ENCODE data around the gene TRIB2.

Gene TRIB2

DNA sequence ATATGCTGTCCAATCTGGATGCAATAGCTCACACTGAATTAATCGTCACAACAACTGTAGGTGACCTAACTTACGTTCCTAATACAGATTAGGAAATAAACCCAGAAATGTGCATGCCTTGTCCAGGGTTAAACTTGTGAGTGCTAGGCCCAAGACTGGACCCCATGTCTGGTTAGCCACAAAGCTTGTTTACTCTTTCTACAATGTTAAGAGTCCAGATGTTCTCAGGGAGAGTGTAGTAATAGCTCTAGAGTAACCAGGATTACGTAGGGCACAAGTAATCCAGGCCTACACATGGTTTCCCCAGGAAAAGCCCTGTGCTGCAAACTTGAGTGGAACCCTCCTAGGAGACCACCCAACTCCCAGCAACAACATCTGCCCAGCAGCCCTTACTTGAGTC is 26.2 kb downstream of the TRIB2 start:
- no peak for DNase-seq (ENCODE audit: low read depth, low spot score)

DNA sequence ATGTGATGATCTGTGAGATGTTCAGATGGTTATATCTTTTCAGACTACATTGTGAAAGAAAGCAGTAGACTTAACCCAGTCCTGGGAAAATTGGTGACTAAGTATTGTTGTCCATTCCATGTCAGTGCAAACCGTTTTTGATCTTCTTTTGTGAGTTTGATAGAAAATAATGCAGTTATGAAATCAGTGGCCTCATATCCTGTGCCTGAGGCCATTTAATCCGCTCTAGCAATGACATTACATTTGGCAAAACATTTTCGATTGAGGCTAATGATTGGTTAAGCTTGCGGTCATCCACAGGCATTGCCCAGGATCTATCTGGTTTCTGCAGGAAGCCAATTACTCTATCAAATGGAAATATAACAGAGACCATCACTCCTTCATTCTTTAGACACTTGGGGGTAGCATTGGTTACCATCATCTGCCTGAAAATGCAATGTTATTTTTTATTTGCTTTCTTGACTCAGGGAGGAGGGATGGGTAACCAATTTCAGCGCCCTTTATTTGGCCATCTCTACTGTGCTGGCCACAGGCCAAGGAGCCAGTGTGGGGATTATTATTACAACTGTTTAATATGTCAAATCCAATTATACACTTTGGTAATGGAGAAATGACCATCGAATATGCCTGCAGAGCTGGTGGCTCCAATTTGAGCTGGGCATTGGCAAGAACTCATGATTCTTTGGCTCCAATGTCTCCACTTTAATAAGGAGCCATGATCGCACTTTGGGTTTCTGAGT is 33.6 kb downstream of the TRIB2 start:
- DNase-seq (ENCODE audit: low read depth, low spot score) = no peak

DNA sequence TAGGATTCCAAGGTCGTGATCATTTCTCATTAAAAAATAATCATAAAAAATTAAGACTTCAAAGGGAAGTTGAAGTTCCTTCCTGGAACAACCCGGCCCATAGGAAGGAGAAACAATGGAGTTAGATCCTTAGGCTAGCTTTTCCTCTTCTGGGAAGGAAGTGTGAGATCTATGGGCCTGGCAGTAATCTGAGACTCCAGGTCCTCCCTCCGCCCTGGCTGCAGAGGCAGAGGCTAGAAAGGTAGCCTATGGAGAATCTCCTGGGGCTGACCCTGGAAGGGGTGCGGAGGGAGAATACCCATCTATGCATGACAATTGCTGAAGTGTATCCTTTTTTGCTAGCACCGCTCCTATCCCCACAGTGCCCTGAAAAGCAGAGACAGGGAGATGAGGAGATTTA is 37.9 kb downstream of the TRIB2 start:
- no peak for DNase-seq (ENCODE audit: low read depth, low spot score)

DNA sequence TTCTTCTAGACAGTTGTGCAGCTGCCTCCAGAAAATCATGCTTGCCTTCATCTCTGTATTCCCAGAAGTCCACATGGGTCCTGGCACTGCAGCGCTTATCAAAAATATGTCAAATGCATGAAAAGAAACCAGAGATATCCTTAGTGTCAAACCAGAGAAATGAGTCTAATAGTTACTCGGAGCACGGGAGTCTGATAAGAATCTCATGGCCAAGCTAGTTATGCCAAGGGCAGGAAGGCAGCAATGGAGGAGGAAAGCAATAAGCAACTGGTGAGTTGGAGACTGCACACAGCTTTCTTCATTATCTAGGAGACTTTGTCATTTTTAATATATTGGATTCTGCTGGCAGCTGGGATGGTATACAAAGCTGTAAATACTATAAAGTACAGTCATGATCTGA is 38.6 kb downstream of the TRIB2 start:
- no peak for DNase-seq (ENCODE audit: low read depth, low spot score)

DNA sequence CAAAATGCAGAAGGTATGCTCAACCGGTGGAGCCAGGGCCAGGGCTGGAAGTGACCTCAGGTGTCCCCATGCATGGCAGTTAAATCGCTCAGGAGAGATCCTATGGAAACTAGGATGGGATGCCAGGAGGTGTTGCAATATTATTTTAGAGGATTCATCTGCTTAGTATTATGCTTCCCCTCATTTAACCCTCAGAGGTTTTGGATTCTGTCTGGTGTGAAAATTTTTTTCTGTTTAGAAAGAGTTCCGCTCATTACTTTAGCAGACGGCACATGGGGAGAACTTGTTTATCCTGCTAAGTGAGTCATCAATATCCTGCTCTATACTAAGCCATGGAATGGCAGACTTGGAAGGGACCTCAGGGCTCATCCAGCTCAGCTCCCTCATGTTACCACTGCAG is 42.5 kb downstream of the TRIB2 start:
- DNase-seq (ENCODE audit: low read depth, low spot score) = peak; percentile 68

DNA sequence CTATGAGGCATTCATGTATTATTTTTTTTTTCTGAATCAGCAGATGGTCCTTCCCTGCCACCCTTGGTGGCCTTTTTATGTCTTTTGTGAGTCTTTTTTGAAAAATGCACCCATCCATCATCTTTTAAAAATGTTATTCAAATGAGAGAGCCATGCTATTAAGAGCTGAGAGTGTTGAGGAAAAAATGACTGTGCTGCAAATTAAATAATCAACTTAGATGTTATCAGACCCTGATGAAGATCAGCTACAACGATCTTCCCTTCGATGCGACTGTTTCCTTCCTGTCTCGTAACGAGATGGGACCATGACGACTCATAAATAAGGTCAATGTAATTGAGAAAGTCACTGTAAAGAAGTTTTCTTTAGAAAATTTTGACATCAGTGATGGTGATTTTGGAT is 44.4 kb downstream of the TRIB2 start:
- no peak for DNase-seq (ENCODE audit: low read depth, low spot score)

DNA sequence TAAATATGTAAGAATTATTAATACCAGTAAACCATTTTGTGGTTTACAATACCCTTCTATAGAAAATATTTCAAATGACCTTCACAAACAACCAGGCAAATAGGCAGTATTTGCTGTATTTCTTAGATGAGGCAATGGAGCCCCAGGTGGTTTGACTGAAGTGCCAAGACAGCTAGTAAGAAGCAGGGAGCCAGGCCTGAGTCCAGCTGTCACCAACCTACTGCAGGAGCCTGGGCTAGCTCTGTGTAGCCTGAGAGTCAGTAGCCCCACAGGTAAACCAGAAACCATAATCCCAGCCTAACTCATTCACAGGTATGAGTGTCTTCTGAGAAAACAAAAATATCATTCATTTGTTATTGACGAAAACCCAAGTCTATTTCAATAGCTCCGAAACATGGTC is 45.6 kb downstream of the TRIB2 start:
- DNase-seq (ENCODE audit: low read depth, low spot score) = no peak

DNA sequence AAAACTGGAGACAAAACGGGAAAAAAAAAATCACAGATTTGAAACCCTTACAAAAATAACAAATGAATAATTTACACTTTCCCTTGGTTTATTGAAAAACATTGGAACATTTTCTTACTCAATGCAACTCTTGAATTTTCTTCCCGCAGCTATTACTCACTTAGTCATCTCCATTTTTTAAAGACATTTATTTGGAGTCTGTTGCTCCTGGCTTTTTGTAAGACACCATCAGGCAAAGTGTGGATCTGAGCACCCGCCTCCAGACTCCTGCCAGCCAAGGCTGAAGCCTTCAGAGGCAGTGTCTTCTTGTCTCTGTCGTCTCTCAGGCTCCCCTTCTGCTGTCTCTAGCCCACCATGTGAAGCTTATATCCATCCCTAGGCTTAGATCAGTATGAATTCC is 46.2 kb downstream of the TRIB2 start:
- no peak for DNase-seq (ENCODE audit: low read depth, low spot score)

DNA sequence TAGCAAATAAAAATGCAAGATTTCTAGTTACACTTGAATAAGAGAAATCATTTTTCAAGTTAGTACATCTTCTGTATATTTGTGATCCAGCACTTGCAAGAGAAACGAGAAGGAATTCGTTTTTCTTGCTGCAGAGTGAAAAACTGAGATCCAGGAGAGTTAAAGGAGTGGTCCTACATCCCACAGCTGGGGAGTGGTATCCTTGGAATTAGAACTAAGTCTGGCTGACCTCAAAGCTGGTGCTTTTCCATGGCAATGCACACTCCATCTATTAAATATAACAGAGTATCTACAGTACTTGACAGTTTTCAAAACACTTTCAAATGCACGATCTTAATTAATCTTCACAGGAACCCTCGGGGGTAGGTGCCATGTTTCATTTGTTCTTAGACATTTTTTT is 46.8 kb downstream of the TRIB2 start:
- no peak for DNase-seq (ENCODE audit: low read depth, low spot score)

DNA sequence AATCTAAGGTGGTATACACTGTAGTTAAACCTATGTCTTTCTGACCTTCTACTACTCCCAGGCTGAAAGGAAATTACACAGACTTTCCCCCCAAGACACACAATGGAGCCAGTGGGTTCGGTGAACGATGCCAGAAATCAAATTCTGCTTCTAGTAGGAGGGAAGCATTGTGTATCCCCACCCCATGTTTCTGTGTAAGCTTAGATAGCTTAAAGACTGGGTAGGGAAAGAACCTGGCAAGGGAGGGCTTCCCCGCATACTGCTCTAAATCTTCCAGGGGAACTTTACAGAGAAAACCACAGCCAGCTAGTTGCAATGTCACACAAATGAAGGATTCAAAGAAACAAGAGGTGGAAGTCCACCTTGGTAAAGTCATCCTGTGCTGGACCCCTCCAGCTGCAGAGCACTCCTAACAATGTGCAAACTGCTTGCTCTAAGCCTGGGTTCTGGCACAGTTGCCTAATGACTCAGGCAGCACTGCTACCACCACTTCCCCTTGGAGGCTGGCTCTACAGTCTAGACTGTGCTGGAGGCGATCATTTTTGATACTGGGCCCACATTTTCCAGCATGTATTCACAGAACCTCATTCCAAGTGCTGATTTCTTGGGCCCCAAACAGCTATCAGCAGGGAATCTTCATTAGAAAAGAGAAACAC is 47.5 kb downstream of the TRIB2 start:
- DNase-seq (ENCODE audit: low read depth, low spot score) = no peak

DNA sequence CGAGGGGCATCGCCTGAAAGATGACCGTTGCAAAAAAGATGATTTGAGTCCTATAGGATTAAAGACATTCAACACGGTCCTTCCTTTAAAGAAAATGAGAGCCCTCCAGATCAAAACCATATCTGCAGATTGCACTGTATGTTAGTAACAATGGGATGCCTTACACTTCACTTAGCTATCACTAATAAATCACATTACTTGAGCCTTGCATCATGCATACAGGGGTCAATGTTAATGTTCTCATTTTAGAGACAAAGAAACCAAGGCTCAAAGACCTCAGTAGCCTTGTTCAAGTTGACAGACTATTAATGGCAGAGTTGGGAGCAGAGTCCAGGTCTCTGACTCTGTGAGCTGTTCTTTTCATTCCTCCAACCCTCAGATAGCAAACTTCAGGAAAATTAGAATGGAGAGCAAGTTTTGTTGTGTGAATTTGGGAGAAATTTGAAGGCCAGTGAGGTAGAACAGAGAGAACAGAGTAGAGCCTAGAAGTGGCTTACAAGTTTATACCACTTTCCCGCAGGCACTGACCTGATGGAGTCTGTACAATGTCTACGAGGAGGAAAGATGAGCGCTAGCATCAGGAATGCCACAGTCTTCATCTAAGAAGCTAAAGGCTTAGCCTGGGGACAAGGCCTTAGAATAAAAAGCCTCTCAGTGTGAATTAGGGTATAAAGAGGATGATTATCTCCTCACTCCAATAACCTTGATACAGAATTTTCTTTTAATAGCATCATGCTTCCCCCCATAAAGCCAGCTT is 48.3 kb downstream of the TRIB2 start:
- DNase-seq (ENCODE audit: low read depth, low spot score) = no peak

DNA sequence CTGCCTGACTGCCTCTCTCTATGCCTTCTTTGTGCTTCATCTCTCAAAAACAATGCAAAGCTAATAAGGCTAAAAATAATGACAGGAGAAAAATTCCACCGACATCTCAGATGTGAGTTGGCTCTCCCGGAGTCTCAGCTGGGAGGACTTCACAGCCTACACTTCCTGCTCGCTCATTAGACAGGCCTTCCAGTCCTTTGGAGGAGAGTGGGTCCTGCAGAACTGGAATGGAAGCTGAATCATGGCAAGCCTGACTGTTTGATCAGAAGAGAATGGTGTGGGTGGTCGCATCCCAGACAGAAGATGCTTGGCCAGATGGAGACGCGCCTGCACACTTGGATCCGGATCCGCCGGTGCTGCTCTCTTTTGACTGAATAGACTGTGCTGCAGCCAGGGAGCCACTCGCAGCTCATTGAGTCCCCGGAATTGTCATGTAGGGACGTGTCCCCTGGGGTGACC is 49.7 kb downstream of the TRIB2 start:
- no peak for DNase-seq (ENCODE audit: low read depth, low spot score)

DNA sequence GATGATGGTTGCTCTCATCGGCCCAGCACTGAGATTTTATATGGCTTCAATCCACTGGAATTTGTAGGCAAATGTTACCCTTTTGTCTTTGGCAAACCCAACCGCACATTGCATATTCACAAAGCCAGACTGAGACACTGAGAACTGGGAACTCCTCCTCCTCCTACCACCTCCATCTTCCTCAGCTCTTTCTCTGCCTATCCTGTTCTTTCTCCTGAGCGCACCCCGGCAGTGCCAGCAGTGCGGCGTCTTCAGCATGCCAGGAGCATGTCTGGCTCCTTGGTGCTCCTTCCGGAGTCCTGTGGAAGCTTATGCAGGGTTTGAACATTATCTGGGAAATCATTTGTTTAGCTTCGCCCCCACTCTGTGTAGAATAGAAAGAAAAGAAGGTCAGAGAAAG is 50.8 kb downstream of the TRIB2 start:
- no peak for DNase-seq (ENCODE audit: low read depth, low spot score)

DNA sequence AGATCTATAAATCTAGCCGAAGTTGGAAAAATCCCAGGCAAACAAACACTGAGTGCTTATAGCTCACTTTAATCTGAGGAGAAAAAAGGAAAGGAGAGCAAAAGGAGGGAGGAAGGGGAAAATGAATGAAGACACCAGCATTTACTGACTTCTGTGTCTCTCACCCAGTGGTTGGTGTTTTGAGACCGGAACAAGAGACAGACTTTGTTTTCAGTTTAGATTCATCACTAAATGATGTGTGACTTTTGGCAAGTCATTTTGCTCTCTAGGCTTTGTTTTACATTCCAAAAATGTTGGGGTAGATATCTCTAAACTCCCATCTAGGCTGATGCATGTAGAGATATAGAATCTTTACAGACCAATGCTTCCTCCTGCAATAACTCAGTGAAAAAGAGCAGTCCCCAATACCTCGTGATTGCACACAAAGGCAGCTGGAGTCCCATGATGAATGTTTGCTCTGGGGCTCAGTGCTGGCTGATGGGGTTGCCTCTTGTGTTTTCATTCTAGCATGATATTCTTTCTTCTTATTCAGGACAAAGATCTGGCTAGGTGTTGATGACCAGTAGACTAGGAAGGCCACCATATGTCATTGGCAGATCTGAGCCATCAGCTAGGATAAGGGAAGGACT is 51.4 kb downstream of the TRIB2 start:
- DNase-seq (ENCODE audit: low read depth, low spot score) = no peak

DNA sequence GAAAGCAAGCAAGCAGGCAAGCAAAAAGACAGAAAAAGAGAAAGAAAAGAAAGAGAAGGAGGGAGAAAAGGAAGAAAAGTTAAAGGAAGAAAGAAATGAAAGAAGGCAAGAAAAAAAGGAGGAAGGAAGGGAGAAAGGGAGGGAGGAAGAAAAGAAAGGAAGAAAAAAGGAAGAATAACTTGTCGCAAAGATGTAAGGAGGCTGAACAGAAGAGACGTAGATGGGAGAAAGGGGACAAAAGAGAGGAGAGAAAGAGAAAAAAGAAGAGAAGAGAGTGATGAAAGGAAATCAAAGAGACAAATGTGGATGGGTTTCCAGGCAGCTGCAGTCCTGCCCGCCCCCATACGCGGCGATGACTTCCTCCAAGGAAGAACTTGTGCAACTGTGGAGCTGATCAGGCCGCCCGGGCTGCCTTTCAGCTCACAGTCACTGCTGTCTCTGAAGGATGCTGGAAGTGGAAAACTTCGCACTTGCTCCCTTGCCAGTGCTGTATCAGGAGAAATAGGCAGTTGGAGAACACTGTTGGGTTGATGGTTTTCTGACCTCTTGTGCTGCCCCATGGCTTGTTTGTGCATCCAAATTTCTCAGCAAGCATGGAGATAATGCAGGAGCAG is 52.9 kb downstream of the TRIB2 start:
- no peak for DNase-seq (ENCODE audit: low read depth, low spot score)

DNA sequence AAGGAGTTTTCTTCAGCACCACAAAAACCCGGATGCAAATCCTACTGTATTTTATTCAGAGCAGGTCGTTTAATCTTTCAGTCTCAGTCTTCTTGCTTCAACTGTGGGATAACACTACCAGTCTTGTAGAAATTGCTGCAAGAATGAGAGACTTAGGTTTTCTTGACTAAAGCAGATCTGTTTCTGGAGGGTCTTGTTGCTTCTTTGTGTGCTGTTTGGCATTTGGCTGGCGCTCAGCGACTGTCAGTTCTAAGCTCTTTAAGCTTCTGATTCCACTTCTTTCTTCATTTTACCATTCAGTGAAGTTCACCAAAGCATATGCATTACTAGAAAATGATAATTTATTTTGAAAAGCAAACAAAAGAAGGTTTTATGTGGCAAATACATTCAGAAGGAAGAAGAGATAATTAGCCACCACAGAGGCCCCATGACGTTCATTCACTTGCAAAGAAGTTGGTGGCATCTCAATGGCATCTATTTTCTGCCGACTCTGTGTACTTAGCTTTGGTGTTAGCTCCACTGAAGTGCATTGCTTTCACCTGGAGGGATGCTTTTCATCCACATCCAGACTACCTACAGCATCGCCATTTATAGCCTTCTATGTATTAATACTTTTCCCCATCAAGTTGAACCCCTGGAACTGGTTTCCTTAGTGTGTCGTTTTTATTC is 53.7 kb downstream of the TRIB2 start:
- DNase-seq (ENCODE audit: low read depth, low spot score) = no peak

DNA sequence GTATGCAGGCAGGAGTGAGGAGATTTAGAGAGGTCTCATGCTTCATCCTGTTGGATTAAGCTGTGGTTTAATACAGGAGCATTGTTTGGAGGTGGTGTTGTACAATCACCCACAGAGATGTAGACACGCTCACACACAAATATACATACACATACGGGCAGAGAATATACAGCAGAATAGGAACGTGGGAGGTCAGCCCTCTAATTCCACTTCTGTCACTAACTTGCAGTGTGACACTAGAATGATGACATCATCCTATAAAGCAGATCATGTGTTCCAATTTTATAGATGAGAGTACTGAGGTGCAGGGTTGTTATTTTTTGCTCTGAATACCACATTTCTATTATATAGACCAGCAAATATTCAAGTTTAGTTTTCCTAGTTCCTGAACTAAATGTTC is 54.4 kb downstream of the TRIB2 start:
- DNase-seq (ENCODE audit: low read depth, low spot score) = no peak

DNA sequence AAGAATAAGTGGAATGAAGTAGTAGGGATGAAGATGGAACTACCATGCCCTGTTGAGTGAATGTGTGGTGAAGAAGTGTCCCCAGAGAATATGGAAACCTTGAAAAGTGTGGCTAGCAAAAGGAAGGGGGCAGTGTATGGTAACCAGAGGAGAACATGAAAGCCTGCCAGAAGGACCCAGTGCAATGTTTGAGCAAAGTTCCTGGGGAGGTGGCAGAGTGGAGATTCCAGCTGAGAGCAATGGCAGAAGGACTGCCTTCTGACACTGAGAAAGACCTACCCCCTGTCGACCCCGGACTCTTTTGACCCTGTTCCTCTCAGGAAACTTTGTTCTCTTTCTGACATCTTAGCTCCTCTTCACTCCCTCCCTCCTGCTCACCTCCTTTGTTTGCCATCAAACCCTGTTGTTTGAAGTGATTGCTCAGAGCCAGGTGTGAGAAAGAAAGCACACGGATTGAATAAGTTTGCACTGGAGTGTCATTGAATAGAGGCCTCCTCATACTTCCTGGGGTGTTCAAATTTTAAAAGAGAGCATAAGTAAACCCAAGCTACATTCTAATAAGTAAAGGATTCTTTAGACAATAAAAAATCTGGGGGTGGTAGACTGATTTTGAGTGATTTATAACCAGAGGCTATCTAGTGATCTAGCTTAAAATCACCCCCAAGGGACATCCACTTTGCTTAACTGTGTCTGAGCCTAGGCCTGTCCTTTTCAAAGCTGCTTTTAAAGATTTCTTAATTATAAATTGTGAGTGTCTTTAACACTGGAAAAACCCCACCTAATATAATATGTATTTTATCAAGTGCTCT is 57.1 kb downstream of the TRIB2 start:
- DNase-seq (ENCODE audit: low read depth, low spot score) = no peak

DNA sequence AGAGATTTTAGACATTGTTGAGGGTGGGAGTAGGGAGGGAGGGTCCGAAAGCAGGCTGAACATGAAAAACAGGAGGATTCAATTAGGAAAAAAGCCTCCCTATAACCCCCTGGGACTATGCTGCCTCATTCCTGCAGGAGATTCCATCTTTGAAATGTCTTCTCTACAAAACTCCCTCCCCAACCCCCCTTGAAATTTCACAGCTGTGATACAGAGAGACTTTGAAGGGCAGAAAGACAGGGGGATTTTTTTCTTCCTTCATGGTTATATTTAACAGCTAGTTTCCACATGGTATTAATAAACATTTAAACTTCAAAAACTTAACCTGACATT is 57.6 kb downstream of the TRIB2 start:
- DNase-seq (ENCODE audit: low read depth, low spot score) = no peak

DNA sequence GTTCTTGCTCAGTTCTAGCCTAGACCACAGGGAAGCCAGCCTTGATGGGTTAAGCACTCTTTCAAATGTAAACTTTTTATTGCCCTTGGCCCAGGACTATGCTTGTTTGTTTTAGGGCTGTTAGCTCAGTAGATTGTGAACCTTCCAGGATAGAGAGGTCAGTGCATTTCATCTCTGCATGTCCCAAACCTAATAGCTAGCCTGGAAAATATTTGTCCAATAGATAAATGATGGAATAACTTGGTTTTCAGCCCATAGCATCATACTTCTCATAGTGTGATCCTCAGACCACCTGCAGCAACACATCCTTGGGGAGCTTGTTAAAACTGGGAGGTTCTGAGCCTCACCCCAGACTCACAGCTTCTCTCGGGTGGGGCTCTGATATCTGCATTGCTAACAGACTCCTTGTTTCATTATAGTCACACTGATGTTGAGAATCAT is 59.8 kb downstream of the TRIB2 start:
- no peak for DNase-seq (ENCODE audit: low read depth, low spot score)

DNA sequence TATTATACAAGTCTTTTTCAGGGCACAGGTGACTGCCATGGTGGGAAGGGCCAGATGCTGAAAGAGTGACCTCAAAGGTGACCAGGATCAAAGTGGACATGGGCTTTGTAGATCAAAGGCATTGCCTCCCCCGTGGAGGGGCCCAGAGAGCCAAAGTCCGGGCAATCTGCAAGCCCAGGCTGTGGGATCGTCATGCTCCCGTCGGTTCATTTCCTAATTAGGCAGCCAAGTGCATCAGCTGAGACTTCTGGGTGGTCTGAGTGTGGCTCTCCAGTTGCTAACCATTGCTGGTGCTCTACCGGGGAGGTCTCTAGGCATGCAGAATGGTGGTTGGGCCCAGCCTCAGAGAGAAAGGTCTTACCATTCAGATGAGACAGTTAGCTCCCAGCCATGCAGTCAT is 61.6 kb downstream of the TRIB2 start:
- DNase-seq (ENCODE audit: low read depth, low spot score) = no peak

Measured in brain pericyte (primary cell).